Measurements from ENCODE around the gene TRAPPC5. TPM values are rescaled to one million over a fixed set of nuclear protein-coding genes. Genes with fewer than 3 reads are reported as not detected.

The TRAPPC5 gene
- total RNA-seq, 1 donor from 2014 or later, result 158 TPM

DNA sequence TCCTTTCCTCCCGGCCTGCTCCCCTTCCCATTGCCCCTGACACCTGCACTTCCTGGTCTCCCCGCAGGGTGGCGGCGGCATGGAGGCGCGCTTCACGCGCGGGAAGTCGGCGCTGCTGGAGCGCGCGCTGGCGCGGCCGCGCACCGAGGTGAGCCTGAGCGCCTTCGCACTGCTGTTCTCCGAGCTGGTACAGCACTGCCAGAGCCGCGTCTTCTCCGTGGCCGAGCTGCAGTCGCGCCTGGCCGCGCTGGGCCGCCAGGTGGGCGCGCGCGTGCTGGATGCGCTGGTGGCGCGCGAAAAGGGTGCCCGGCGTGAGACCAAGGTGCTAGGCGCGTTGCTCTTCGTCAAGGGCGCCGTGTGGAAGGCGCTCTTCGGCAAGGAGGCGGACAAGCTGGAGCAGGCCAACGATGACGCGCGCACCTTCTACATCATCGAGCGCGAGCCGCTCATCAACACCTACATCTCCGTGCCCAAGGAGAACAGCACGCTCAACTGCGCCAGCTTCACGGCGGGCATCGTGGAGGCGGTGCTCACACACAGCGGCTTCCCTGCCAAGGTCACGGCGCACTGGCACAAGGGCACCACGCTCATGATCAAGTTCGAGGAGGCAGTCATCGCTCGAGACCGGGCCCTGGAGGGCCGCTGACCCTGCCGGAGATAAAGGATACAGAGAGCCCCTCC, 1.7 kb downstream of the TRAPPC5 start:
- H3K4me3 ChIP-seq (ENCODE audit: low read depth, low read length), result peak overlapping the region; percentile 100
- DNase-seq (ENCODE audit: low read depth), result no peak
- no peak for TF ChIP-seq CTCF (conservative IDR thresholded peaks at IDR 0.05; ENCODE audit: low read depth, low read length)

DNA sequence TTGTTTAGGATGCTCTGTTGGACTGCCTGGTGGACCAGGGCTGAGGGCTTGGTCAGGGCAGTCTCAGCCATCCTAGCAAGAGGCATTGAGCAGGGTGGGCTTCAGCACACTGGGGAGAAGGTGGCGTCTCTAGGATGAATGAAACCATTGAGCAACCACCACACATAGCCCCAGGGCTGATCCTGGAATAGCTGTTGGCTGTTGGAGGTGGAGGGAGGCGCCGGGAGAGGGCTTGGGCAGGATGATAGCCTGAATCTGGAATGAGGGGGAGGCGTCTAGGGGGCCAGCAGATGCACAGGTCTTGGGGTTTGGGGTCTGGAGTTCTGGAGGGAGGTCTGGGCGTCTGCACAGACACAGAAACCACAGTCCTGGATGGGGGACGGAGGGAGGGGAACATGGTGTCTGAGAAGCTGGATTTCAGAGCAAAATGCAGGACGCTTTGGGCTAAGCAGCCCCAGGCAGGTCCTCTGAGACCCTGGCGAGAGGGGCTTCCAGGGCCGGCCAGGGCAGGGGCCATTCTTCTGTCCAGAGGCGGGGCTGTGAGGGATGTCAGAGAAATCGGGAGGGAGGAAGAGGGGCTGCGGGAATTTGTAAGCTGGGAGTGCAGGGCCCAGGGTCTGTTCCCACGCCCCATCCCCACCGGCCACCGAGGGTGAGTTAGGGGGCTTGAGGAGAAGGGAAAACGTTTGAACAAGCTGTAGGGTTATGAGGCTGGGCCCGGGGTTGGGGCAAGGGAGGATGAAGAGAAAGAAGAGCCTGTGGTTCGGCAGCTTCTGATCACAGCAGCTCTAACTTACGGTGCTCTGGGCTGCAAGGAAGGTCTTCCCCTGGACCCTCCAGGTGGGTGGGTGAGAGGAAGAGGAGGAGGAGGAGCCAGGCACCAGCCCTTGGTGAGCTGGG, 5.2 kb downstream of the TRAPPC5 start:
- TF ChIP-seq CTCF (conservative IDR thresholded peaks at IDR 0.05; ENCODE audit: low read depth, low read length), result no peak
- DNase-seq (ENCODE audit: low read depth), result no peak

GRCh38 chr19:7687177-7687576, 6.5 kb downstream of the TRAPPC5 start:
- TF ChIP-seq CTCF (conservative IDR thresholded peaks at IDR 0.05; ENCODE audit: low read depth, low read length), result no peak
- H3K4me3 ChIP-seq (ENCODE audit: low read depth, low read length), result no peak overlapping the region
- no peak for DNase-seq (ENCODE audit: low read depth)

More for the DNA sequence above, 5.2 kb downstream of the TRAPPC5 start:
- H3K4me3 ChIP-seq (ENCODE audit: low read depth, low read length), result no peak overlapping the region

DNA sequence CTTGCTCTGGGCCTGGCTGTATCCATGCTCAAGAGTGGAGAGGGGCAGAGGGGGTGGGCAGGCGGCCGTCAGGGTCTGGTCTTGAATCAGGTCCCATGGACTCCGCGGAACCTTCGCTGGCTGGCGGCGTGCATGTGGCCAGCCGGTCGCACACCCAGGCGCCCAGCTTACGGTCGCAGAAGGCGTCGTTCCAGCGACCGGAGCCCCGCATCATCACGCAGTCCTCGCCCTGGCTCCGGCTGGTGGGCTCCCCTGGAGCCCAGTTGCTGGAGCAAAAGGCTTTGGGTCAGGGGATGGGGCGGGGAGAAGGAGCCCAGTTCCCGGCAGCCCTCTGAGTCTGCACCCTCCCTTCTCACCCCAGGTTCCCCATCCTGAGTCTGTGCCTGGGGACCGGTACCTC, 8.5 kb downstream of the TRAPPC5 start:
- no peak for DNase-seq (ENCODE audit: low read depth)
- H3K4me3 ChIP-seq (ENCODE audit: low read depth, low read length), result no peak overlapping the region
- TF ChIP-seq CTCF (conservative IDR thresholded peaks at IDR 0.05; ENCODE audit: low read depth, low read length), result no peak

GRCh38 chr19:7690779-7691258, 10.2 kb downstream of the TRAPPC5 start:
- no peak for DNase-seq (ENCODE audit: low read depth)
- no peak for TF ChIP-seq CTCF (conservative IDR thresholded peaks at IDR 0.05; ENCODE audit: low read depth, low read length)
- no peak overlapping the region for H3K4me3 ChIP-seq (ENCODE audit: low read depth, low read length)

GRCh38 chr19:7691497-7691896, 10.9 kb downstream of the TRAPPC5 start:
- no peak for TF ChIP-seq CTCF (conservative IDR thresholded peaks at IDR 0.05; ENCODE audit: low read depth, low read length)
- no peak for DNase-seq (ENCODE audit: low read depth)
- H3K4me3 ChIP-seq (ENCODE audit: low read depth, low read length), result no peak overlapping the region
